H7 (cell line): Measurements from ENCODE around the gene OR13C9. TPM values are rescaled to one million over a fixed set of nuclear protein-coding genes. Genes with fewer than 3 reads are reported as not detected.

ENCODE experiments used
- DNase-seq: peaks from one replicate; pipeline ENCODE4 v3.0.0; 2012
- H3K27me3 ChIP-seq: 2 replicates; pipeline ENCODE4 v1.6.0; 2011; ENCODE audit warnings: mild to moderate bottlenecking, low read length; ENCODE audit not compliant: control insufficient read depth, insufficient read depth
- H3K36me3 ChIP-seq: replicated peaks from 2 replicates; pipeline ENCODE4 v1.5.1; 2011; ENCODE audit warnings: low read length; ENCODE audit not compliant: control insufficient read depth, insufficient read depth
- H3K4me3 ChIP-seq: 2 replicates; pipeline ENCODE4 v1.5.1; 2011; ENCODE audit warnings: low read depth, mild to moderate bottlenecking, control low read depth, low read length, moderate library complexity; ENCODE audit not compliant: insufficient read depth
- total RNA-seq: library from RNA; depleted of rRNA; stranded (reverse); fragments of >200 nt; shearing (Covaris generic); gene quantifications from 2 replicates; pipeline ENCODE4 v1.2.3, GENCODE V29; 2014; rRNA removed

The OR13C9 gene
- total RNA-seq, 1 experiment from 2014 or later: not detected

GRCh38 chr9:104586496-104587180 is 31.4 kb downstream of the OR13C9 start:
- Histone ChIP-seq H3K36me3 (no peaks in the 10 kb centered on the region), H3K4me3 (no peak overlapping the region), H3K27me3 (no peaks in the 10 kb centered on the region)
- DNase-seq: no peak

- H3K27me3 ChIP-seq: no peaks in the 10 kb centered on the region
- DNase-seq: no peak
- H3K36me3 ChIP-seq: no peaks in the 10 kb centered on the region
- no peak overlapping the region for H3K4me3 ChIP-seq
These were observed 37.4 kb downstream of the OR13C9 start for GRCh38 chr9:104580562-104580961.

GRCh38 chr9:104577263-104577662 is 40.7 kb downstream of the OR13C9 start:
- H3K36me3 ChIP-seq: no peaks in the 10 kb centered on the region

GRCh38 chr9:104575456-104575855 is 42.5 kb downstream of the OR13C9 start:
- DNase-seq: no peak

More at GRCh38 chr9:104577263-104577662, 40.7 kb downstream of the OR13C9 start:
- Histone ChIP-seq H3K4me3 (no peak overlapping the region), H3K27me3 (no peaks in the 10 kb centered on the region)
- no peak for DNase-seq

GRCh38 chr9:104572612-104573011 is 45.4 kb downstream of the OR13C9 start:
- Histone ChIP-seq H3K27me3 (no peaks in the 10 kb centered on the region), H3K4me3 (no peak overlapping the region), H3K36me3 (no peaks in the 10 kb centered on the region)
- DNase-seq: no peak

More at GRCh38 chr9:104575456-104575855, 42.5 kb downstream of the OR13C9 start:
- no peak overlapping the region for H3K4me3 ChIP-seq
- H3K36me3 ChIP-seq: no peaks in the 10 kb centered on the region
- no peaks in the 10 kb centered on the region for H3K27me3 ChIP-seq

- no peaks in the 10 kb centered on the region for H3K36me3 ChIP-seq
- H3K4me3 ChIP-seq: no peak within 1 kb of the TSS
- no peaks in the 10 kb centered on the region for H3K27me3 ChIP-seq
- DNase-seq: no peak
These were observed 49.1 kb downstream of the OR13C9 start, which contains the start of gene OR13C8 for GRCh38 chr9:104568868-104569267. OR13C8 (plus strand) TSS chr9:104569168; CDS start chr9:104569168, 0 bp downstream.

Other genes starting within 250 kb of the OR13C9 start
- not detected in 2 replicates for gene OR13F1, start 113.9 kb downstream of the OR13C9 start, total RNA-seq
- not detected in 2 replicates for gene OR13C4, start 91.0 kb downstream of the OR13C9 start, total RNA-seq
- not detected in 2 replicates for gene OR13C3, start 81.3 kb downstream of the OR13C9 start, total RNA-seq
- gene OR13C8, start 49.0 kb downstream of the OR13C9 start, total RNA-seq: not detected in 2 replicates
- gene OR13C5, start 18.8 kb downstream of the OR13C9 start, total RNA-seq: not detected in 2 replicates
- gene OR13C2, start 12.6 kb downstream of the OR13C9 start, total RNA-seq: not detected in 2 replicates
- not detected in 2 replicates for gene OR13D1, start 76.3 kb upstream of the OR13C9 start, total RNA-seq
- gene NIPSNAP3A, start 129.5 kb upstream of the OR13C9 start, total RNA-seq: 19.0 and 20.4 TPM in 2 replicates
- 0.59 and 0.81 TPM in 2 replicates for gene NIPSNAP3B, start 145.9 kb upstream of the OR13C9 start, total RNA-seq